K562 (cell line): ENCODE measurements around the gene YPEL1. TPM values are rescaled to one million over a fixed set of nuclear protein-coding genes. Genes with fewer than 3 reads are reported as not detected.

ENCODE experiments used
- ATAC-seq: fragments of 200-7000 bp; cut with Tn5 transposase; 3 replicates; pipeline ENCODE4 v1.9.1; 2020; ENCODE audit warnings: moderate library complexity
- BruUV-seq: library from RNA; stranded (reverse); fragments of 400-500 nt; replicated peaks from 2 replicates; lab custom pipeline; 2021; lab: Mats Ljungman, UMichigan
- CTCF ChIA-PET: fragments of 300-600 bp; formaldehyde crosslinking; extraction: SDS; loops from one replicate; lab custom pipeline; 2021; ENCODE audit warnings: low intra/inter-chr PET ratio; lab: Yijun Ruan, JAX
- POLR2A ChIA-PET: fragments of 300-600, 350-650 bp; sonication (Branson Sonifier 250); formaldehyde crosslinking; extraction: SDS; loops from one replicate; lab custom pipeline; 2021; ENCODE audit warnings: antibody characterized with exemption, inconsistent platforms; lab: Yijun Ruan, JAX
- DNase-seq, 4 experiments: peaks; one replicate each; pipeline versions ENCODE4 v3.0.0 to v3.0.0-alpha.2; 2011 to 2018; ENCODE audit warnings: low spot score in 3 of 4, mixed read lengths in 3 of 4; ENCODE audit errors: extremely low read depth in 1 of 4
- FAIRE-seq: peaks from 2 replicates; lab custom pipeline; 2011; peaks lifted over from hg19 to GRCh38; lab: Jason Lieb, UNC
- H2AFZ ChIP-seq: 2 replicates; pipeline ENCODE4 v1.6.0; 2011; ENCODE audit warnings: low read depth, low read length, control low read depth, inconsistent platforms
- H3K27ac ChIP-seq: fragments of 200-600 bp; 3 replicates; pipeline ENCODE4 v1.8.0; 2011; ENCODE audit warnings: low read depth, mild to moderate bottlenecking, control low read depth, inconsistent platforms, low read length, moderate library complexity, mixed read lengths; ENCODE audit errors: extremely low read depth
- H3K27me3 ChIP-seq, 2 experiments: fragments of 300-600 bp in 1 of 2; 2 replicates in 1 of 2; 3 replicates in 1 of 2; pipeline versions ENCODE4 v1.6.0 to v1.8.0; 2011; ENCODE audit warnings: inconsistent platforms in 2 of 2, low read length in 2 of 2, mild to moderate bottlenecking in 1 of 2, mixed read lengths in 1 of 2, moderate library complexity in 1 of 2; ENCODE audit not compliant: control insufficient read depth in 2 of 2, insufficient read depth in 2 of 2
- H3K36me3 ChIP-seq: fragments of 300-600 bp; 3 replicates; pipeline ENCODE4 v1.8.0; 2011; ENCODE audit warnings: mild to moderate bottlenecking, low read length, inconsistent platforms; ENCODE audit not compliant: control insufficient read depth, insufficient read depth
- H3K4me1 ChIP-seq, 2 experiments: fragments of 200-600 bp in 1 of 2; replicated peaks in 1 of 2; 2 replicates in 1 of 2; 3 replicates in 1 of 2; pipeline versions ENCODE4 v1.5.1 to v1.8.0; 2011; ENCODE audit warnings: inconsistent platforms in 2 of 2, low read length in 2 of 2, mild to moderate bottlenecking in 1 of 2, mixed read lengths in 1 of 2, moderate library complexity in 1 of 2; ENCODE audit not compliant: control insufficient read depth in 2 of 2, insufficient read depth in 2 of 2
- H3K4me2 ChIP-seq: 2 replicates; pipeline ENCODE4 v1.6.1; 2011; ENCODE audit warnings: low read length, control low read depth, inconsistent platforms, mixed read lengths; ENCODE audit not compliant: insufficient read depth
- H3K4me3 ChIP-seq: fragments of 200-600 bp; sonication (generic), shearing (Covaris generic); 2 replicates; pipeline ENCODE4 v1.5.1; 2016; ENCODE audit warnings: control low read depth, inconsistent platforms
- H3K79me2 ChIP-seq: fragments of 200-600 bp; 3 replicates; pipeline ENCODE4 v1.8.0; 2011; ENCODE audit warnings: low read length, inconsistent platforms; ENCODE audit not compliant: control insufficient read depth, insufficient read depth
- H3K9ac ChIP-seq, 2 experiments: 2 replicates each; pipeline versions ENCODE4 v1.6.0 to v1.6.1; 2011; ENCODE audit warnings: low read depth in 2 of 2, low read length in 2 of 2, control low read depth in 1 of 2, inconsistent platforms in 1 of 2, mild to moderate bottlenecking in 1 of 2, mixed read lengths in 1 of 2; ENCODE audit not compliant: insufficient read depth in 1 of 2
- H3K9me1 ChIP-seq: one replicate; pipeline ENCODE4 v1.6.0; 2011; ENCODE audit warnings: inconsistent platforms, mild to moderate bottlenecking, low read length, moderate library complexity; ENCODE audit not compliant: control insufficient read depth, insufficient read depth
- H3K9me3 ChIP-seq: replicated peaks from 2 replicates; pipeline ENCODE4 v1.5.1; 2011; ENCODE audit warnings: low read depth, low read length, inconsistent platforms; ENCODE audit not compliant: control insufficient read depth, insufficient read depth
- H4K20me1 ChIP-seq: replicated peaks from 2 replicates; pipeline ENCODE4 v1.6.1; 2011; ENCODE audit warnings: low read length, inconsistent platforms, mixed read lengths; ENCODE audit not compliant: control insufficient read depth, insufficient read depth
- BCL6 ChIP-seq: fragments of 250-450 bp; sonication (Bioruptor Pico); IDR thresholded peaks from 2 replicates; pipeline ENCODE4 v1.4.0; 2020
- IRF2 ChIP-seq: sonication (generic); formaldehyde crosslinking; IDR thresholded peaks from 2 replicates; pipeline ENCODE4 v1.8.1; 2022; ENCODE audit warnings: mild to moderate bottlenecking, missing genetic modification reagents
- KLF13 ChIP-seq: fragments of 450-650 bp; IDR thresholded peaks from 2 replicates; pipeline ENCODE4 v1.6.1; 2016; ENCODE audit warnings: missing genetic modification characterization, low read depth, mild to moderate bottlenecking, missing compliant biosample characterization, moderate library complexity, borderline replicate concordance
- MBD2 ChIP-seq: sonication (generic); IDR thresholded peaks from 2 replicates; pipeline ENCODE4 v1.6.1; 2016; ENCODE audit warnings: low read depth, borderline replicate concordance
- PHF8 ChIP-seq: fragments of 200-600 bp; sonication (generic); IDR thresholded peaks from 2 replicates; pipeline ENCODE4 v1.6.1; 2012; ENCODE audit warnings: mixed run types, mild to moderate bottlenecking, inconsistent platforms, low read length, moderate library complexity, borderline replicate concordance
- ZBTB2 ChIP-seq: fragments of 450-650 bp; IDR thresholded peaks from 2 replicates; pipeline ENCODE4 v1.6.1; 2016; ENCODE audit warnings: antibody characterized with exemption
- ZMIZ1 ChIP-seq, 2 experiments: fragments of 150-350 bp in 1 of 2; IDR thresholded peaks; 2 replicates each; pipeline ENCODE4 v1.6.1; 2012 to 2016; ENCODE audit warnings: low read depth in 2 of 2, low read length in 2 of 2, mild to moderate bottlenecking in 1 of 2, moderate library complexity in 1 of 2
- ZNF217 ChIP-seq: sonication (generic); formaldehyde crosslinking; IDR thresholded peaks from 2 replicates; pipeline ENCODE4 v1.8.0; 2022; ENCODE audit warnings: mild to moderate bottlenecking, missing genetic modification reagents
- ZNF23 ChIP-seq: fragments of 250-450 bp; sonication (Bioruptor Pico); IDR thresholded peaks from 2 replicates; pipeline ENCODE4 v1.4.0; 2020; ENCODE audit warnings: mild to moderate bottlenecking
- ZNF280A ChIP-seq: fragments of 450-650 bp; IDR thresholded peaks from 2 replicates; pipeline ENCODE4 v1.6.1; 2018; ENCODE audit warnings: mild to moderate bottlenecking, low read depth; ENCODE audit not compliant: partially characterized antibody
- ZNF311 ChIP-seq: fragments of 250-450 bp; sonication (Bioruptor Pico); IDR thresholded peaks from 2 replicates; pipeline ENCODE4 v1.4.0; 2020; ENCODE audit warnings: mild to moderate bottlenecking, moderate library complexity
- ZNF316 ChIP-seq: fragments of 450-650 bp; IDR thresholded peaks from 2 replicates; pipeline ENCODE4 v1.6.1; 2016
- ZNF75A ChIP-seq: fragments of 450-650 bp; formaldehyde crosslinking; IDR thresholded peaks from 2 replicates; pipeline ENCODE4 v1.4.0; 2020; ENCODE audit warnings: mild to moderate bottlenecking
- WGBS: fragments of 100-300 bp; shearing (Covaris generic); methylation state at CpG from one replicate; pipeline ENCODE4 v1.1.6; 2016; ENCODE audit warnings: low coverage, mixed read lengths; ENCODE audit not compliant: insufficient coverage; ENCODE audit errors: missing lambda C conversion rate; 5-methylcytosine and 5-hydroxymethylcytosine counted together
- in situ Hi-C: fragments of 300-500 bp; cut with MboI; formaldehyde crosslinking; loops from 4 replicates; pipeline ENCODE4 v1.15.0; 2018; ENCODE audit warnings: inconsistent platforms, mixed read lengths
- intact Hi-C: fragments of 100-400 bp; cut with micrococcal nuclease; formaldehyde crosslinking; loops from 2 replicates; pipeline ENCODE4 v1.14.2; 2022
- polyA plus RNA-seq, 8 experiments: library from polyadenylated mRNA; depleted of rRNA in 4 of 8; stranded (reverse) in 5 of 8; unstranded in 3 of 8; fragments of >200 nt; fragmentation: Nextera tagmentation in 2 of 8; fragmentation: Illumina TruSeq in 1 of 8; extraction: Ambion mirVana in 2 of 8; extraction: Trizol in 1 of 8; gene quantifications; 2 replicates each; pipeline versions ENCODE4 v1.2.1 to v1.2.3, GENCODE V29; 2011 to 2014; ENCODE audit warnings: inconsistent platforms in 1 of 8, missing spikeins in 1 of 8
- total RNA-seq, 7 experiments: library from RNA; depleted of rRNA in 6 of 7; stranded (reverse); fragments of >200 nt in 6 of 7; fragmentation: Illumina TruSeq in 2 of 7; extraction: Trizol in 2 of 7; gene quantifications; 2 replicates each; pipeline versions ENCODE4 v1.2.1 to v1.2.3, GENCODE V29; 2011 to 2021; ENCODE audit warnings: low replicate concordance in 1 of 7
- TF ChIP-seq, protein P1 (sequence below), 2 experiments: fragments of 450-650 bp; conservative IDR thresholded peaks; 2 replicates each; pipeline ENCODE4 v1.6.1; 2017; ENCODE audit warnings: mild to moderate bottlenecking in 2 of 2, moderate library complexity in 2 of 2

The YPEL1 gene
- total and polyA plus RNA-seq, 9 of the 15 experiments (the other 6 are each of a cell fraction or from before 2014, with no cell fraction given) = 0.07 to 2.2 (median 0.46) TPM

- H3K27me3 ChIP-seq = no peaks in the 10 kb centered on the region
- no TSS peak for BruUV-seq
- WGBS = 30% methylated on average over 17 of the region's 17 CpGs
- no peaks in the 10 kb centered on the region for H3K9me3 ChIP-seq
- peak overlapping the region; percentile 83 for H2AFZ ChIP-seq
- H3K4me2 ChIP-seq = peak overlapping the region; percentile 74
- in situ Hi-C loops (loop anchor here (25.0 kb wide), 1 partner anchor 1320 kb away; no protein-coding TSS in a partner anchor), intact Hi-C loops (loop anchor here (10.0 kb wide), 1 partner anchor 802 kb away; the partner anchor contains the start of genes PI4KA and SNAP29)
- peaks cover 19% of the 10 kb centered on the region for H3K36me3 ChIP-seq
- FAIRE-seq (no peak), ATAC-seq (peak; percentile 28), DNase-seq (no peak)
- H3K79me2 ChIP-seq = peaks cover 16% of the 10 kb centered on the region
- ChIA-PET POLR2A (interaction anchor here (0.6 to 75.5 kb wide), 13 partner anchors 8 to 313 kb away, joined by 3 to 4622 read pairs (median 4); partner anchors contain the start of genes CCDC116, PPIL2, SDF2L1 and YDJC), CTCF (interaction anchor here (0.6 to 1.1 kb wide), 5 partner anchors 14 to 278 kb away, joined by 3 read pairs; partner anchors contain the start of gene YDJC)
- H3K27ac ChIP-seq = peak overlapping the region; percentile 47
- H4K20me1 ChIP-seq = no peaks in the 10 kb centered on the region
- H3K9me1 ChIP-seq = peaks cover 13% of the 10 kb centered on the region
- H3K4me3 ChIP-seq = peak overlapping the region; percentile 47
- peaks cover 21 to 47% of the 10 kb centered on the region in 2 experiments for H3K4me1 ChIP-seq
- H3K9ac ChIP-seq = peak overlapping the region; percentile 56 to 91
- TF ChIP-seq BCL6 (CRISPR knock-in tag) = no peak
- no peak for TF ChIP-seq ZNF217
- TF ChIP-seq, protein P1, sequence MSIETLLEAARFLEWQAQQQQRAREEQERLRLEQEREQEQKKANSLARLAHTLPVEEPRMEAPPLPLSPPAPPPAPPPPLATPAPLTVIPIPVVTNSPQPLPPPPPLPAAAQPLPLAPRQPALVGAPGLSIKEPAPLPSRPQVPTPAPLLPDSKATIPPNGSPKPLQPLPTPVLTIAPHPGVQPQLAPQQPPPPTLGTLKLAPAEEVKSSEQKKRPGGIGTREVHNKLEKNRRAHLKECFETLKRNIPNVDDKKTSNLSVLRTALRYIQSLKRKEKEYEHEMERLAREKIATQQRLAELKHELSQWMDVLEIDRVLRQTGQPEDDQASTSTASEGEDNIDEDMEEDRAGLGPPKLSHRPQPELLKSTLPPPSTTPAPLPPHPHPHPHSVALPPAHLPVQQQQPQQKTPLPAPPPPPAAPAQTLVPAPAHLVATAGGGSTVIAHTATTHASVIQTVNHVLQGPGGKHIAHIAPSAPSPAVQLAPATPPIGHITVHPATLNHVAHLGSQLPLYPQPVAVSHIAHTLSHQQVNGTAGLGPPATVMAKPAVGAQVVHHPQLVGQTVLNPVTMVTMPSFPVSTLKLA (conservative IDR thresholded peaks at IDR 0.05) = no peak
- 0 out of 4 replicates have a peak, but pooled peaks of 1 of the 2 experiments have one; percentile 2 for TF ChIP-seq ZMIZ1 (IDR thresholded peaks at IDR 0.05; ENCODE audit: low read depth in 2 of 2, low read length in 2 of 2)
- peak; percentile 8; the same call in 1 of the 2 replicates for TF ChIP-seq KLF13 (tag)
- no peak for TF ChIP-seq ZNF311
- no peak for TF ChIP-seq ZBTB2
- no peak for TF ChIP-seq PHF8
- TF ChIP-seq ZNF316 = no peak
- no peak for TF ChIP-seq ZNF280A
- no peak for TF ChIP-seq ZNF23
- no peak for TF ChIP-seq IRF2 (CRISPR knock-in tag)
- TF ChIP-seq MBD2 = no peak
- TF ChIP-seq ZNF75A (CRISPR knock-in tag) = no peak
Observed at GRCh38 chr22:21657020-21657359, 78.6 kb downstream of the YPEL1 start.
